Endothelial cell of umbilical vein (primary cell): Measurements from ENCODE around the gene IFNGR1. TPM values are rescaled to one million over a fixed set of nuclear protein-coding genes. Genes with fewer than 3 reads are reported as not detected.

Experiments
- BruUV-seq: library from RNA; stranded (reverse); fragments of 400-500 nt; replicated peaks from 2 replicates; lab custom pipeline; 2021; lab: Mats Ljungman, UMichigan
- CTCF ChIA-PET: fragments of 300-600, 350-600 bp; sonication (Branson Sonifier 250); formaldehyde crosslinking; loops from one replicate; lab custom pipeline; 2021; ENCODE audit warnings: antibody characterized with exemption, inconsistent platforms; lab: Charles Lee
- POLR2A ChIA-PET: fragments of 300-600, 350-600 bp; sonication (Branson Sonifier 250); formaldehyde crosslinking; loops from one replicate; lab custom pipeline; 2021; ENCODE audit warnings: antibody characterized with exemption, inconsistent platforms; lab: Charles Lee
- DNase-seq: peaks from one replicate; pipeline ENCODE4 v3.0.0-alpha.2; 2011; ENCODE audit warnings: low read depth, low spot score
- FAIRE-seq: peaks from 2 replicates; lab custom pipeline; 2011; peaks lifted over from hg19 to GRCh38; lab: Jason Lieb, UNC
- H2AFZ ChIP-seq: 2 replicates; pipeline ENCODE4 v1.6.0; 2012; ENCODE audit warnings: low read depth, low read length, control low read depth, inconsistent platforms
- H3K27ac ChIP-seq: 2 replicates; pipeline ENCODE4 v1.5.1; 2011; ENCODE audit warnings: low read depth, mild to moderate bottlenecking, control low read depth, low read length, moderate library complexity; ENCODE audit not compliant: insufficient read depth
- H3K27me3 ChIP-seq, 2 experiments: 2 replicates each; pipeline versions ENCODE4 v1.6.0 to v1.6.1; 2011; ENCODE audit warnings: low read length in 2 of 2, mixed read lengths in 1 of 2; ENCODE audit not compliant: control insufficient read depth in 2 of 2, insufficient read depth in 2 of 2
- H3K36me3 ChIP-seq, 2 experiments: 2 replicates in 1 of 2; 3 replicates in 1 of 2; pipeline ENCODE4 v1.5.1; 2011; ENCODE audit warnings: low read length in 2 of 2, mild to moderate bottlenecking in 1 of 2, moderate library complexity in 1 of 2; ENCODE audit not compliant: control insufficient read depth in 2 of 2, insufficient read depth in 2 of 2; ENCODE audit errors: extremely low read depth in 1 of 2
- H3K4me1 ChIP-seq: 3 replicates; pipeline ENCODE4 v1.5.1; 2011; ENCODE audit warnings: mild to moderate bottlenecking, low read length; ENCODE audit not compliant: control insufficient read depth, insufficient read depth; ENCODE audit errors: extremely low read depth
- H3K4me2 ChIP-seq: 2 replicates; pipeline ENCODE4 v1.6.1; 2011; ENCODE audit warnings: low read length, control low read depth, mixed read lengths; ENCODE audit not compliant: insufficient read depth
- H3K4me3 ChIP-seq, 3 experiments: fragments of 200-600 bp in 1 of 3; sonication (generic), shearing (Covaris generic) in 1 of 3; replicated peaks in 1 of 3; 2 replicates each; pipeline ENCODE4 v1.5.1; 2011 to 2016; ENCODE audit warnings: control low read depth in 3 of 3, low read length in 3 of 3, mild to moderate bottlenecking in 2 of 3, inconsistent platforms in 1 of 3, low read depth in 1 of 3, moderate library complexity in 1 of 3; ENCODE audit not compliant: insufficient read depth in 1 of 3
- H3K79me2 ChIP-seq: 2 replicates; pipeline ENCODE4 v1.6.0; 2012; ENCODE audit warnings: low read length, inconsistent platforms; ENCODE audit not compliant: control insufficient read depth, insufficient read depth
- H3K9ac ChIP-seq: replicated peaks from 2 replicates; pipeline ENCODE3; 2011; ENCODE audit warnings: low read length, control low read depth; ENCODE audit not compliant: insufficient read depth; ENCODE audit errors: extremely low read depth
- H3K9me1 ChIP-seq: replicated peaks from 3 replicates; pipeline ENCODE4 v1.6.0; 2011; ENCODE audit warnings: mild to moderate bottlenecking, low read length; ENCODE audit not compliant: control insufficient read depth, insufficient read depth; ENCODE audit errors: extremely low read depth
- H3K9me3 ChIP-seq: replicated peaks from 2 replicates; pipeline ENCODE4 v1.5.1; 2012; ENCODE audit warnings: low read length, inconsistent platforms; ENCODE audit not compliant: control insufficient read depth, insufficient read depth
- H4K20me1 ChIP-seq: replicated peaks from 2 replicates; pipeline ENCODE3; 2011; ENCODE audit warnings: mild to moderate bottlenecking, low read length; ENCODE audit not compliant: control insufficient read depth, insufficient read depth; ENCODE audit errors: extremely low read depth
- CTCF ChIP-seq, 2 donors: IDR thresholded peaks; 1 replicate in 1 of 2; 2 replicates in 1 of 2; pipeline ENCODE4 v1.5.1; 2011; ENCODE audit warnings: low read length in 2 of 2, mild to moderate bottlenecking in 2 of 2, moderate library complexity in 2 of 2, control low read depth in 1 of 2, inconsistent platforms in 1 of 2, low read depth in 1 of 2; ENCODE audit not compliant: insufficient read depth in 1 of 2; ENCODE audit errors: extremely low read depth in 1 of 2
- EZH2 ChIP-seq: IDR thresholded peaks from 2 replicates; pipeline ENCODE4 v1.6.1; 2012; ENCODE audit warnings: borderline replicate concordance, low read depth, mild to moderate bottlenecking, moderate library complexity, low read length, inconsistent platforms; ENCODE audit not compliant: severe bottlenecking
- FOS ChIP-seq: IDR thresholded peaks from 2 replicates; pipeline ENCODE4 v1.6.1; 2011; ENCODE audit warnings: mild to moderate bottlenecking, low read length, moderate library complexity, borderline replicate concordance; ENCODE audit not compliant: insufficient read depth
- GATA2 ChIP-seq: IDR thresholded peaks from 2 replicates; pipeline ENCODE4 v1.7.0; 2011; ENCODE audit warnings: low read depth, mild to moderate bottlenecking, moderate library complexity, mixed read lengths, low read length; ENCODE audit not compliant: insufficient read length, insufficient read depth
- JUN ChIP-seq: IDR thresholded peaks from 2 replicates; pipeline ENCODE4 v1.6.1; 2011; ENCODE audit warnings: borderline replicate concordance, low read depth; ENCODE audit not compliant: insufficient read length, insufficient read depth
- MAX ChIP-seq: IDR thresholded peaks from 2 replicates; pipeline ENCODE4 v1.6.1; 2011; ENCODE audit not compliant: insufficient read depth, insufficient read length
- MYC ChIP-seq: IDR thresholded peaks from one replicate; pipeline ENCODE4 v1.6.1; 2011; ENCODE audit warnings: mild to moderate bottlenecking, low read depth, low read length
- POLR2A ChIP-seq: IDR thresholded peaks from 2 replicates; pipeline ENCODE4 v1.6.1; 2012; ENCODE audit warnings: low read depth, mild to moderate bottlenecking, control low read depth, low read length
- POLR2AphosphoS5 ChIP-seq: IDR thresholded peaks from 2 replicates; pipeline ENCODE4 v1.6.1; 2012; ENCODE audit warnings: low read depth, mild to moderate bottlenecking, control low read depth, low read length, moderate library complexity; ENCODE audit not compliant: insufficient read depth
- dilution Hi-C: fragments of 300-500 bp; cut with MboI; formaldehyde crosslinking; loops from one replicate; pipeline ENCODE4 v1.15.0; 2019; ENCODE audit warnings: low sequenced_read_pairs; ENCODE audit not compliant: extremely low pct_ligation_motif_present
- intact Hi-C: fragments of 100-400 bp; cut with micrococcal nuclease; formaldehyde crosslinking; loops from one replicate; pipeline ENCODE4 v1.10.0; 2022
- polyA plus RNA-seq, 4 experiments: library from polyadenylated mRNA; depleted of rRNA in 3 of 4; stranded (reverse) in 3 of 4; unstranded in 1 of 4; fragments of >200 nt; gene quantifications; 2 replicates each; pipeline versions ENCODE4 v1.2.1 to v1.2.3, GENCODE V29; 2011 to 2012; ENCODE audit warnings: missing spikeins in 1 of 4
- total RNA-seq: library from RNA; stranded (reverse); gene quantifications from 2 replicates; pipeline ENCODE4 v1.2.3, GENCODE V29; 2021

Gene IFNGR1
- total and polyA plus RNA-seq, 2 donors (not counting 3 experiments of a cell fraction or from before 2014, with no cell fraction given), result 19.1 to 31.2 TPM

- CTCF ChIA-PET, result no interaction called here
Measured at GRCh38 chr6:137241481-137242038, 22.4 kb upstream of the IFNGR1 start.

More at GRCh38 chr6:137241481-137242038, 22.4 kb upstream of the IFNGR1 start:
- TF ChIP-seq MAX, result no peak
- TF ChIP-seq POLR2A, result no peak
- no peak for TF ChIP-seq POLR2AphosphoS5
- no peak for TF ChIP-seq GATA2
- no peak for TF ChIP-seq CTCF (IDR thresholded peaks at IDR 0.05; ENCODE audit: extremely low read depth in 1 of 2, insufficient read depth in 1 of 2, low read depth in 1 of 2, low read length in 2 of 2)
- TF ChIP-seq MYC, result no peak
- no peak for TF ChIP-seq JUN
- TF ChIP-seq EZH2, result no peak
- no peak for TF ChIP-seq FOS
- FAIRE-seq (no peak), DNase-seq (no peak)
- peaks cover 0 to 4% of the 10 kb centered on the region in 2 experiments for H3K27me3 ChIP-seq
- intact Hi-C loops, result no loop called here
- H3K9me3 ChIP-seq, result no peaks in the 10 kb centered on the region
- no peaks in the 10 kb centered on the region for H3K36me3 ChIP-seq
- no peaks in the 10 kb centered on the region for H3K79me2 ChIP-seq
- H4K20me1 ChIP-seq, result no peaks in the 10 kb centered on the region
- POLR2A ChIA-PET, result no interaction called here
- no peak overlapping the region for H3K9ac ChIP-seq
- no peaks in the 10 kb centered on the region for H3K4me1 ChIP-seq
- dilution Hi-C loops, result no loop called here
- BruUV-seq, result no TSS peak
- H2AFZ ChIP-seq, result no peak overlapping the region
- H3K27ac ChIP-seq, result no peak overlapping the region
- H3K4me2 ChIP-seq, result no peak overlapping the region
- H3K4me3 ChIP-seq, result no peak overlapping the region
- no peaks in the 10 kb centered on the region for H3K9me1 ChIP-seq
